ENCODE data around the gene C7orf57.

GRCh38 chr7:48097521-48098231 lies 62.3 kb downstream of the C7orf57 start:
- TF ChIP-seq CTCF (IDR thresholded peaks at IDR 0.05 in 2 of 3, conservative IDR thresholded peaks at IDR 0.05 in 1 of 3; ENCODE audit: borderline replicate concordance in 1 of 3, insufficient read depth in 1 of 3, low read depth in 2 of 3, low read length in 2 of 3) (no peak), POLR2AphosphoS5 (IDR thresholded peaks at IDR 0.05; ENCODE audit: low read depth, low read length) (0 out of 2 replicates have a peak, but pooled peaks have one; percentile 20), EZH2 (IDR thresholded peaks at IDR 0.05) (no peak), MAX (IDR thresholded peaks at IDR 0.05) (no peak)

Measured in HCT116 (cell line).